Measurements from ENCODE around the gene SLC6A13.
"Not testable (repeated sequence)": the region's sequence is repeated elsewhere in the genome, so short reads cannot be mapped to it uniquely, and the experiment has no call there.

SLC6A13 gene

GRCh38 chr12:232731-233614, 29.7 kb downstream of the SLC6A13 start:
- no peak for FAIRE-seq

- FAIRE-seq = no peak
These were observed 31.5 kb downstream of the SLC6A13 start for GRCh38 chr12:230925-231671.

GRCh38 chr12:229441-230191, 33.0 kb downstream of the SLC6A13 start:
- FAIRE-seq = no peak

GRCh38 chr12:228846-229200, 33.8 kb downstream of the SLC6A13 start:
- no peak for FAIRE-seq

- FAIRE-seq = no peak
These were observed 34.5 kb downstream of the SLC6A13 start for GRCh38 chr12:227923-228845.

- FAIRE-seq = no peak
These were observed 35.2 kb downstream of the SLC6A13 start for GRCh38 chr12:227286-227915.

- no peak for FAIRE-seq
These were observed 36.2 kb downstream of the SLC6A13 start for GRCh38 chr12:226401-226800.

GRCh38 chr12:225012-225411, 37.6 kb downstream of the SLC6A13 start:
- no peak for FAIRE-seq

GRCh38 chr12:224330-224729, 38.3 kb downstream of the SLC6A13 start:
- no peak for FAIRE-seq

GRCh38 chr12:223841-224240, 38.8 kb downstream of the SLC6A13 start:
- FAIRE-seq = no peak

GRCh38 chr12:221736-222135, 40.9 kb downstream of the SLC6A13 start:
- FAIRE-seq = no peak

GRCh38 chr12:220946-221550, 41.6 kb downstream of the SLC6A13 start:
- FAIRE-seq = no peak

- no peak for FAIRE-seq
These were observed 42.1 kb downstream of the SLC6A13 start for GRCh38 chr12:220491-220890.

- FAIRE-seq = no peak
These were observed 42.7 kb downstream of the SLC6A13 start for GRCh38 chr12:219891-220352.

GRCh38 chr12:218728-219590, 43.7 kb downstream of the SLC6A13 start:
- FAIRE-seq = no peak

GRCh38 chr12:218221-218620, 44.4 kb downstream of the SLC6A13 start:
- no peak for FAIRE-seq

GRCh38 chr12:217029-217428, 45.6 kb downstream of the SLC6A13 start:
- FAIRE-seq = not testable (repeated sequence)

GRCh38 chr12:215116-215515, 47.5 kb downstream of the SLC6A13 start:
- no peak for FAIRE-seq

GRCh38 chr12:214003-214741, 48.5 kb downstream of the SLC6A13 start, which contains the start of gene SLC6A12:
SLC6A12 (minus strand) TSS chr12:214157; CDS start chr12:209986, 4,171 bp downstream.
- no peak for FAIRE-seq
